SU-DHL-6 (cell line): ENCODE results near the gene GRIN2A.

ENCODE experiments used
- H2AFZ ChIP-seq: fragments of 200-600 bp; sonication (generic); 2 replicates; pipeline ENCODE4 v1.6.1; 2014; ENCODE audit warnings: low read depth, mild to moderate bottlenecking, moderate library complexity, mixed read lengths, antibody characterized with exemption, low read length; ENCODE audit not compliant: severe bottlenecking
- H3F3A ChIP-seq: fragments of 200-600 bp; shearing (Covaris generic); 2 replicates; pipeline ENCODE4 v1.6.0; 2016; ENCODE audit warnings: antibody characterized with exemption, mild to moderate bottlenecking; ENCODE audit not compliant: insufficient read depth
- H3K27ac ChIP-seq: fragments of 200-600 bp; sonication (generic); 2 replicates; pipeline ENCODE4 v1.5.1; 2016; ENCODE audit warnings: low read depth, mild to moderate bottlenecking, low read length, moderate library complexity, mixed read lengths
- H3K27me3 ChIP-seq: fragments of 200-600 bp; sonication (generic), shearing (Covaris generic); 2 replicates; pipeline ENCODE4 v1.6.0; 2014; ENCODE audit warnings: mild to moderate bottlenecking, low read length
- H3K36me3 ChIP-seq: fragments of 200-600 bp; sonication (generic); 2 replicates; pipeline ENCODE4 v1.6.1; 2014; ENCODE audit warnings: mild to moderate bottlenecking, low read length, mixed read lengths
- H3K4me2 ChIP-seq: fragments of 300-600, 200-600 bp; shearing (Covaris generic), sonication (generic); 2 replicates; pipeline ENCODE4 v1.6.0; 2014; ENCODE audit warnings: low read length, low read depth, mild to moderate bottlenecking; ENCODE audit not compliant: poor library complexity, severe bottlenecking
- H3K4me3 ChIP-seq: fragments of 200-600 bp; sonication (generic); 2 replicates; pipeline ENCODE4 v1.5.1; 2014; ENCODE audit warnings: antibody characterized with exemption, low read length, mild to moderate bottlenecking, mixed read lengths; ENCODE audit not compliant: insufficient read depth, poor library complexity, severe bottlenecking
- H3K79me2 ChIP-seq: fragments of 200-600 bp; sonication (generic); 2 replicates; pipeline ENCODE4 v1.6.1; 2014; ENCODE audit warnings: mild to moderate bottlenecking, low read length, moderate library complexity; ENCODE audit not compliant: insufficient read depth
- H3K9ac ChIP-seq: fragments of 200-600 bp; sonication (generic); 2 replicates; pipeline ENCODE4 v1.7.0; 2014; ENCODE audit warnings: mild to moderate bottlenecking, low read length
- H3K9me2 ChIP-seq: fragments of 200-600 bp; sonication (generic); replicated peaks from 2 replicates; pipeline ENCODE4 v1.6.1; 2014; ENCODE audit warnings: low read length; ENCODE audit not compliant: insufficient read depth
- H3K9me3 ChIP-seq: fragments of 200-600 bp; sonication (generic); 2 replicates; pipeline ENCODE4 v1.6.1; 2014; ENCODE audit warnings: low read length, mixed read lengths; ENCODE audit not compliant: insufficient read depth
- H4K20me1 ChIP-seq: fragments of 200-600 bp; sonication (generic); 2 replicates; pipeline ENCODE4 v1.6.1; 2014; ENCODE audit warnings: low read depth, mild to moderate bottlenecking, antibody characterized with exemption, low read length, moderate library complexity, mixed read lengths
- CTCF ChIP-seq: fragments of 200-600 bp; sonication (generic); IDR thresholded peaks from one replicate; pipeline ENCODE4 v1.5.1; 2017; ENCODE audit warnings: antibody characterized with exemption, mild to moderate bottlenecking, low read length, moderate library complexity; ENCODE audit not compliant: insufficient read depth, poor library complexity, severe bottlenecking
- EZH2phosphoT487 ChIP-seq: fragments of 200-600 bp; sonication (generic), shearing (Covaris generic); conservative IDR thresholded peaks from 2 replicates; pipeline ENCODE4 v1.6.1; 2018; ENCODE audit warnings: mild to moderate bottlenecking, antibody characterized with exemption, low read length, moderate library complexity, mixed read lengths

GRIN2A gene

DNA sequence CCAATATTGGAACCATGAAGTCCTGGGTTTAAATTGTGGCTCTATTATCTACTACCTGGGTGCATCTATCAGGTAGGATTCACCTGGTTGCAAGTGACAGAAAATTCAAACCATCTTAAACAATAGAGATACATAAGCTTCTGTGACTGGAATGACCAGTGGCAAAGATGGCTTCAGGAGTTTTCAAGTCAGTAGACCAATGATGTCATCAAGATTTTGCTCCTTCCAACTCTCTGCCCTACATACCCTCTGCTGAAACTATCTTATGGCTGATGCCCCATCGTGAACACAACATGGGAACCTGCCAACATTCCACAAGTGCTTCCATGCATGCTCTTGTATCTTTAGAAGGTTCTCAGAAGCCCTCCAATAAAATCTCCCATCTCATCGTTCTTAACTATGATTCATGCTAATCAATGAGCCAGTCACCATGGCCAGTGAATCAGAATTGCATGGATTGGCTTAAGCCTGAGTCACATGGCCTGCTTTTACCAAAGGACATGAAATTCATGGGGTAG, 180.9 kb downstream of the GRIN2A start:
- no peak overlapping the region for H3K4me2 ChIP-seq
- H3K9me3 ChIP-seq, result no peaks in the 10 kb centered on the region
- H4K20me1 ChIP-seq, result no peaks in the 10 kb centered on the region
- no peak for TF ChIP-seq CTCF
- no peak for TF ChIP-seq EZH2phosphoT487
- H3K9ac ChIP-seq, result no peak overlapping the region
- no peak overlapping the region for H3K27ac ChIP-seq
- H3F3A ChIP-seq, result no peaks in the 10 kb centered on the region
- no peaks in the 10 kb centered on the region for H3K9me2 ChIP-seq
- H3K79me2 ChIP-seq, result no peaks in the 10 kb centered on the region
- no peaks in the 10 kb centered on the region for H3K27me3 ChIP-seq
- no peaks in the 10 kb centered on the region for H3K36me3 ChIP-seq
- no peak overlapping the region for H3K4me3 ChIP-seq
- no peak overlapping the region for H2AFZ ChIP-seq

- Histone ChIP-seq H4K20me1 (no peaks in the 10 kb centered on the region), H3K27me3 (no peaks in the 10 kb centered on the region), H3K9me3 (no peaks in the 10 kb centered on the region), H3K36me3 (no peaks in the 10 kb centered on the region), H2AFZ (no peak overlapping the region), H3K79me2 (no peaks in the 10 kb centered on the region), H3K9me2 (no peaks in the 10 kb centered on the region), H3K4me3 (no peak overlapping the region), H3K27ac (no peak overlapping the region), H3K9ac (no peak overlapping the region), H3K4me2 (no peak overlapping the region), H3F3A (no peaks in the 10 kb centered on the region)
- TF ChIP-seq EZH2phosphoT487 (no peak), CTCF (no peak)
These were observed 186.0 kb downstream of the GRIN2A start for GRCh38 chr16:9996221-9996620.

DNA sequence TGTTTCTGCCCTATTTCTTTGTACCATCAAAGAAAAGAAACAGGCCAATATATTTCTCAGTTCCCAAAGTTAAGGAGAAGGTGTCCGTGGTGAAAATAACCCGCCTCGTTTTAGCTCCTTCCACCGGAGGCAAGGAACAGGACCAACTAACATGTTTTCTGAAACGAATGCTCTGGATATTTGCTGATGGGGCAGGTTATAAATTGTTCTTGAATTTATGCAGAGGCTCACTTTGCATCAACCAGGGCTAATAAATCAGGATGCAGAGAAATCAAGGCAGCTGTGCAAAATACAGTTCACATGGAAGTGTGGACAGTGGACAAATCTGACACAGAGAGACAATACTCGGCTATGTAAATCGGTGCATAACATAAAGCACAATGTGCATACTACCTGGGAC, 189.8 kb downstream of the GRIN2A start:
- Histone ChIP-seq H3K9ac (no peak overlapping the region), H3K9me3 (no peaks in the 10 kb centered on the region), H3K36me3 (no peaks in the 10 kb centered on the region), H3K79me2 (no peaks in the 10 kb centered on the region), H3K9me2 (no peaks in the 10 kb centered on the region), H3F3A (no peaks in the 10 kb centered on the region), H3K4me2 (no peak overlapping the region), H4K20me1 (no peaks in the 10 kb centered on the region), H3K4me3 (no peak overlapping the region), H3K27ac (no peak overlapping the region), H3K27me3 (no peaks in the 10 kb centered on the region), H2AFZ (no peak overlapping the region)
- TF ChIP-seq CTCF (no peak), EZH2phosphoT487 (no peak)

GRCh38 chr16:9980981-9981380, 201.2 kb downstream of the GRIN2A start:
- H3K36me3 ChIP-seq, result no peaks in the 10 kb centered on the region
- no peaks in the 10 kb centered on the region for H4K20me1 ChIP-seq
- H3K79me2 ChIP-seq, result no peaks in the 10 kb centered on the region
- H3K4me3 ChIP-seq, result no peak overlapping the region
- H3F3A ChIP-seq, result no peaks in the 10 kb centered on the region
- H3K9me3 ChIP-seq, result no peaks in the 10 kb centered on the region
- H2AFZ ChIP-seq, result no peak overlapping the region
- TF ChIP-seq CTCF (no peak), EZH2phosphoT487 (no peak)
- no peak overlapping the region for H3K9ac ChIP-seq
- H3K27me3 ChIP-seq, result no peaks in the 10 kb centered on the region
- H3K27ac ChIP-seq, result no peak overlapping the region
- no peaks in the 10 kb centered on the region for H3K9me2 ChIP-seq
- H3K4me2 ChIP-seq, result no peak overlapping the region
